H1 (cell line): ENCODE results near the gene FCAMR. TPM values are rescaled to one million over a fixed set of nuclear protein-coding genes. Genes with fewer than 3 reads are reported as not detected.

Experiments used
- CTCF ChIA-PET: fragments of 300-600 bp; sonication (Branson Sonifier 250); formaldehyde crosslinking; loops from one replicate; lab custom pipeline; 2021; ENCODE audit not compliant: partially characterized antibody; lab: Charles Lee
- POLR2A ChIA-PET: fragments of 300-600 bp; sonication (Branson Sonifier 250); formaldehyde crosslinking; loops from one replicate; lab custom pipeline; 2021; ENCODE audit warnings: inconsistent platforms; ENCODE audit not compliant: partially characterized antibody; lab: Charles Lee
- DNase-seq, 2 experiments: peaks; one replicate each; pipeline versions ENCODE4 v3.0.0 to v3.0.0-alpha.2; 2010 to 2022; ENCODE audit warnings: low spot score in 2 of 2, low read depth in 1 of 2, mixed read lengths in 1 of 2
- FAIRE-seq: peaks from 2 replicates; lab custom pipeline; 2011; peaks lifted over from hg19 to GRCh38; lab: Jason Lieb, UNC
- H2AFZ ChIP-seq: 2 replicates; pipeline ENCODE4 v1.8.1; 2012; ENCODE audit warnings: low read length, inconsistent platforms
- H2AK5ac ChIP-seq: 2 replicates; pipeline ENCODE4 v1.6.1; 2013; ENCODE audit warnings: low read depth, low read length
- H2BK120ac ChIP-seq: replicated peaks from 2 replicates; pipeline ENCODE3; 2013; ENCODE audit warnings: low read depth, low read length, inconsistent platforms
- H2BK12ac ChIP-seq: 2 replicates; pipeline ENCODE4 v1.6.1; 2013; ENCODE audit warnings: low read depth, low read length
- H2BK15ac ChIP-seq: 2 replicates; pipeline ENCODE4 v1.6.1; 2013; ENCODE audit warnings: low read length
- H2BK20ac ChIP-seq: 2 replicates; pipeline ENCODE4 v1.6.1; 2013; ENCODE audit warnings: low read length
- H2BK5ac ChIP-seq: 2 replicates; pipeline ENCODE4 v1.6.1; 2013; ENCODE audit warnings: low read depth, low read length
- H3K14ac ChIP-seq: 2 replicates; pipeline ENCODE4 v1.6.1; 2013; ENCODE audit warnings: inconsistent platforms; ENCODE audit not compliant: insufficient read length
- H3K18ac ChIP-seq: 2 replicates; pipeline ENCODE4 v1.6.1; 2013; ENCODE audit warnings: low read length; ENCODE audit errors: extremely low read depth
- H3K23ac ChIP-seq: 2 replicates; pipeline ENCODE4 v1.6.1; 2013; ENCODE audit warnings: inconsistent platforms; ENCODE audit not compliant: insufficient read length
- H3K23me2 ChIP-seq: 2 replicates; pipeline ENCODE4 v1.6.1; 2013; ENCODE audit warnings: low read depth, low read length
- H3K27ac ChIP-seq: 2 replicates; pipeline ENCODE4 v1.6.1; 2011; ENCODE audit warnings: low read depth, low read length, inconsistent platforms
- H3K27me3 ChIP-seq, 4 experiments: replicated peaks in 1 of 4; 1 replicate in 1 of 4; 2 replicates in 3 of 4; pipeline versions ENCODE4 v1.6.1 to v1.8.1; 2011 to 2013; ENCODE audit warnings: low read length in 3 of 4, mild to moderate bottlenecking in 3 of 4, inconsistent platforms in 2 of 4, mixed read lengths in 2 of 4, moderate library complexity in 1 of 4; ENCODE audit not compliant: control insufficient read depth in 3 of 4, insufficient read depth in 3 of 4; ENCODE audit errors: extremely low read depth in 1 of 4
- H3K36me3 ChIP-seq, 4 experiments: 2 replicates each; pipeline versions ENCODE4 v1.6.1 to v1.8.1; 2011 to 2013; ENCODE audit warnings: mild to moderate bottlenecking in 4 of 4, low read length in 3 of 4, moderate library complexity in 2 of 4, control low read depth in 1 of 4, inconsistent platforms in 1 of 4; ENCODE audit not compliant: insufficient read depth in 4 of 4, control insufficient read depth in 2 of 4
- H3K4ac ChIP-seq: replicated peaks from 2 replicates; pipeline ENCODE3; 2013; ENCODE audit warnings: low read length, low read depth, mixed read lengths, inconsistent platforms; ENCODE audit not compliant: insufficient read length
- H3K4me1 ChIP-seq, 4 experiments: replicated peaks in 1 of 4; 1 replicate in 1 of 4; 2 replicates in 3 of 4; pipeline versions ENCODE4 v1.6.1 to v1.8.1; 2011 to 2013; ENCODE audit warnings: low read length in 3 of 4, inconsistent platforms in 2 of 4, mixed read lengths in 1 of 4; ENCODE audit not compliant: insufficient read depth in 4 of 4, control insufficient read depth in 3 of 4
- H3K4me2 ChIP-seq, 2 experiments: 2 replicates each; pipeline versions ENCODE4 v1.6.1 to v1.8.1; 2011 to 2013; ENCODE audit warnings: low read depth in 2 of 2, low read length in 2 of 2, control low read depth in 1 of 2, inconsistent platforms in 1 of 2, mild to moderate bottlenecking in 1 of 2; ENCODE audit not compliant: insufficient read depth in 1 of 2
- H3K4me3 ChIP-seq, 4 experiments: fragments of 200-600, 300-600 bp in 1 of 4; sonication (generic), shearing (Covaris generic), sonication (Bioruptor Twin) in 1 of 4; 2 replicates each; pipeline versions ENCODE4 v1.5.1 to v1.8.1; 2011 to 2016; ENCODE audit warnings: low read length in 4 of 4, low read depth in 3 of 4, control low read depth in 2 of 4, inconsistent platforms in 2 of 4, mild to moderate bottlenecking in 2 of 4, mixed read lengths in 1 of 4, moderate library complexity in 1 of 4; ENCODE audit not compliant: insufficient read depth in 2 of 4; ENCODE audit errors: extremely low read depth in 1 of 4
- H3K56ac ChIP-seq: replicated peaks from 2 replicates; pipeline ENCODE3; 2013; ENCODE audit warnings: low read depth, mild to moderate bottlenecking, mixed read lengths, low read length, inconsistent platforms; ENCODE audit not compliant: insufficient read length
- H3K79me1 ChIP-seq: 2 replicates; pipeline ENCODE4 v1.6.1; 2013; ENCODE audit warnings: low read depth, low read length, control low read depth
- H3K79me2 ChIP-seq, 2 experiments: 2 replicates each; pipeline versions ENCODE4 v1.6.1 to v1.8.1; 2012 to 2013; ENCODE audit warnings: low read length in 2 of 2, mild to moderate bottlenecking in 2 of 2, inconsistent platforms in 1 of 2; ENCODE audit not compliant: insufficient read depth in 2 of 2, control insufficient read depth in 1 of 2
- H3K9ac ChIP-seq, 4 experiments: replicated peaks in 1 of 4; 1 replicate in 1 of 4; 2 replicates in 3 of 4; pipeline versions ENCODE4 v1.6.1 to v1.8.1; 2011 to 2013; ENCODE audit warnings: low read depth in 3 of 4, low read length in 3 of 4, control low read depth in 2 of 4, mild to moderate bottlenecking in 2 of 4, moderate library complexity in 2 of 4, inconsistent platforms in 1 of 4; ENCODE audit errors: extremely low read depth in 1 of 4
- H3K9me3 ChIP-seq, 2 experiments: 2 replicates each; pipeline versions ENCODE4 v1.6.1 to v1.8.1; 2012 to 2013; ENCODE audit warnings: mild to moderate bottlenecking in 2 of 2, moderate library complexity in 2 of 2, control low read depth in 1 of 2, inconsistent platforms in 1 of 2, low read depth in 1 of 2, low read length in 1 of 2, mixed read lengths in 1 of 2; ENCODE audit not compliant: insufficient read depth in 2 of 2
- H4K20me1 ChIP-seq, 2 experiments: replicated peaks in 1 of 2; 2 replicates each; pipeline versions ENCODE3 to v1.8.1; 2011 to 2013; ENCODE audit warnings: inconsistent platforms in 2 of 2, low read length in 2 of 2, mild to moderate bottlenecking in 1 of 2; ENCODE audit not compliant: insufficient read depth in 2 of 2, control insufficient read depth in 1 of 2
- H4K5ac ChIP-seq: 2 replicates; pipeline ENCODE4 v1.6.1; 2013; ENCODE audit warnings: low read length, low read depth, mixed read lengths, inconsistent platforms; ENCODE audit not compliant: insufficient read length
- H4K8ac ChIP-seq: 2 replicates; pipeline ENCODE4 v1.8.0; 2013; ENCODE audit warnings: mild to moderate bottlenecking, moderate library complexity, low read length, inconsistent platforms; ENCODE audit not compliant: insufficient read depth; ENCODE audit errors: extremely low read depth
- H4K91ac ChIP-seq: replicated peaks from 2 replicates; pipeline ENCODE3; 2013; ENCODE audit warnings: low read length, mixed read lengths, inconsistent platforms; ENCODE audit not compliant: insufficient read length
- ASH2L ChIP-seq: fragments of 200-600, 300-600 bp; sonication (generic); IDR thresholded peaks from one replicate; pipeline ENCODE4 v1.7.1; 2017; ENCODE audit warnings: low read length
- CHD1 ChIP-seq: IDR thresholded peaks from 2 replicates; pipeline ENCODE4 v1.6.1; 2012; ENCODE audit warnings: low read depth, low read length, improper control_type of control experiment
- EGR1 ChIP-seq: IDR thresholded peaks from 2 replicates; pipeline ENCODE4 v1.6.1; 2011; ENCODE audit warnings: low read depth, low read length, borderline replicate concordance
- FOSL1 ChIP-seq: IDR thresholded peaks from 2 replicates; pipeline ENCODE4 v1.6.1; 2011; ENCODE audit warnings: mild to moderate bottlenecking, low read depth, low read length, moderate library complexity; ENCODE audit not compliant: insufficient read depth
- WGBS, 2 experiments: shearing (Covaris generic) in 1 of 2; methylation state at CpG; one replicate each; pipeline versions ENCODE4 v1.1.6 to v1.1.7; 2013 to 2015; ENCODE audit warnings: low lambda C conversion rate in 2 of 2, mixed read lengths in 2 of 2, inconsistent platforms in 1 of 2, low coverage in 1 of 2, missing lambda C conversion rate in 1 of 2; ENCODE audit not compliant: insufficient replicate concordance in 2 of 2, insufficient coverage in 1 of 2, insufficient read length in 1 of 2; ENCODE audit errors: extremely low coverage in 1 of 2, missing lambda C conversion rate in 1 of 2; 5-methylcytosine and 5-hydroxymethylcytosine counted together
- polyA plus RNA-seq, 7 experiments: library from polyadenylated mRNA; depleted of rRNA in 3 of 7; stranded (reverse) in 5 of 7; unstranded in 2 of 7; fragments of >200 nt in 5 of 7; fragments of 200-250 nt in 2 of 7; gene quantifications; 1 replicate in 5 of 7; 2 replicates in 1 of 7; 4 replicates in 1 of 7; pipeline versions ENCODE4 v1.2.1 to v1.2.3, GENCODE V29; 2011 to 2013; ENCODE audit warnings: missing spikeins in 2 of 7, mixed read lengths in 2 of 7
- total RNA-seq: library from RNA; stranded (reverse); fragmentation: NEBNext Ultra II Directional; extraction: Animal tissue kit (Norgen Biotek cat#: 25700); gene quantifications from 2 replicates; pipeline ENCODE4 v1.2.1, GENCODE V29; 2021
- TF ChIP-seq, protein P1 (sequence below), 3 experiments: IDR thresholded peaks; 1 replicate in 2 of 3; 2 replicates in 1 of 3; pipeline versions ENCODE4 v1.5.1 to v1.6.1; 2011; ENCODE audit warnings: low read length in 3 of 3, mild to moderate bottlenecking in 3 of 3, inconsistent platforms in 2 of 3, low read depth in 1 of 3, moderate library complexity in 1 of 3; ENCODE audit not compliant: insufficient read depth in 1 of 3; ENCODE audit errors: control extremely low read depth in 1 of 3

FCAMR gene
- total and polyA plus RNA-seq, 2 of the 8 experiments (the other 6 are each of a cell fraction or from before 2014, with no cell fraction given): not detected

DNA sequence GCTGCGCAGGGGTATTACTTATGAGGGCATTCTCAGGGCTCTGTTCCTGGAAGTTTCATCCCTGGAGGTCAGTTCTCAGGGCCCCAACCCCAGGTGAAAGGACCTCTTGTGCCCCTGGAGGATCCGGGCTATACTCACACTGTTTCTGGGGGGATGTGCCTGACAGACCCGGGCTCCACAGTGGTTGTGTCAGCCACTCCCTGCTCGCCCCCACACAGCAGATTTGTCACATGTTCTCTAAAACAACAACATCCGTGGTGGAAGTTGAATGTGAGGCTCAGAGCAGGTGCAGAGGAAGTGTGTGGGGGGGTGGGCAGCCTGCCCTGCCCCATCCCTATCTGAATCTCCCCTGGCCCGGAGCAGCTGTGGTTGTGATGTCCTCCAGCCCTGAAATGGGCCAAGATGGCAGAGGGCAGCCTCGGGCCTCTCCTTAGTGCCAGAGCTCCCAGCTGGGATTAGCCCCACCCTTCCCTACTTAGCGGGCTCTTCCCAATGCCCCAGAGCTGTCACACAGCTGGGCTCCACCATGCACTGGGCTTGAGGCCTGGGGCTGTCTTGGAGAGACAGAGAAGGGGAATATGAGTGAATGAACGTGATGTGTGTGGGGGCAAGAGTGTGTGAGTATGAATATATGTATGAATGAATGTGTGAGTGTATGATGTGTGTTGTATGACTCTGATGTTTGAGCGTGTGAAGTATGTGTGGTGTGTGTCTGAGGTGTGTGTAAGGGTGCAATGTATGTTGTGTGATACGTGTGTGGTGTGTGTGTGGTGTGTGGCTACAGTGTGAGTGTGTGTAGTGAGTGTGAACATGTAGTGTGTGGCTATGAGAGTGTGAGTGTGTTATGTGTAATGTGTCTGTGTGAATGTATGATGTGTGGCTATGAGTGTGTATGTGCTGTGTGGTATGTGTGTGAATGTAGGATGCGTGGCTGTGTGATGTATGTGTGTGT, 47.0 kb downstream of the FCAMR start:
- no peak overlapping the region for H3K18ac ChIP-seq
- no peak for FAIRE-seq
- no peak overlapping the region for H3K4me3 ChIP-seq
- peaks cover 0 to 5% (median 0%) of the 10 kb centered on the region in 4 experiments; a peak in 1 of 8 replicates for H3K36me3 ChIP-seq
- TF ChIP-seq EGR1 (no peak), FOSL1 (no peak), CHD1 (no peak), ASH2L (no peak)
- TF ChIP-seq, protein P1, sequence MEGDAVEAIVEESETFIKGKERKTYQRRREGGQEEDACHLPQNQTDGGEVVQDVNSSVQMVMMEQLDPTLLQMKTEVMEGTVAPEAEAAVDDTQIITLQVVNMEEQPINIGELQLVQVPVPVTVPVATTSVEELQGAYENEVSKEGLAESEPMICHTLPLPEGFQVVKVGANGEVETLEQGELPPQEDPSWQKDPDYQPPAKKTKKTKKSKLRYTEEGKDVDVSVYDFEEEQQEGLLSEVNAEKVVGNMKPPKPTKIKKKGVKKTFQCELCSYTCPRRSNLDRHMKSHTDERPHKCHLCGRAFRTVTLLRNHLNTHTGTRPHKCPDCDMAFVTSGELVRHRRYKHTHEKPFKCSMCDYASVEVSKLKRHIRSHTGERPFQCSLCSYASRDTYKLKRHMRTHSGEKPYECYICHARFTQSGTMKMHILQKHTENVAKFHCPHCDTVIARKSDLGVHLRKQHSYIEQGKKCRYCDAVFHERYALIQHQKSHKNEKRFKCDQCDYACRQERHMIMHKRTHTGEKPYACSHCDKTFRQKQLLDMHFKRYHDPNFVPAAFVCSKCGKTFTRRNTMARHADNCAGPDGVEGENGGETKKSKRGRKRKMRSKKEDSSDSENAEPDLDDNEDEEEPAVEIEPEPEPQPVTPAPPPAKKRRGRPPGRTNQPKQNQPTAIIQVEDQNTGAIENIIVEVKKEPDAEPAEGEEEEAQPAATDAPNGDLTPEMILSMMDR (IDR thresholded peaks at IDR 0.05; ENCODE audit: control extremely low read depth in 1 of 3, insufficient read depth in 1 of 3, low read depth in 1 of 3, low read length in 3 of 3): no peak
- no peak overlapping the region for H4K5ac ChIP-seq
- no peak overlapping the region for H2AFZ ChIP-seq
- H2BK5ac ChIP-seq: peak overlapping the region; percentile 11; the same call in 1 of the 2 replicates
- ChIA-PET POLR2A (no interaction called here), CTCF (interaction anchor here (0.6 to 12.9 kb wide), 11 partner anchors 6 to 1465 kb away, joined by 3 to 180 read pairs (median 6); partner anchors contain the start of gene IL20)
- H3K27ac ChIP-seq: no peak overlapping the region
- no peak overlapping the region for H2BK120ac ChIP-seq
- H3K56ac ChIP-seq: peak overlapping the region; percentile 88
- H3K27me3 ChIP-seq: peaks cover 0 to 2% (median 0%) of the 10 kb centered on the region in 4 experiments; a peak in 1 of 7 replicates
- peak overlapping the region; percentile 72 for H4K91ac ChIP-seq
- H3K4me2 ChIP-seq: no peak overlapping the region; a peak in 1 of 4 replicates
- no peaks in the 10 kb centered on the region for H3K4me1 ChIP-seq
- peak overlapping the region; percentile 90 for H2BK15ac ChIP-seq
- H3K9ac ChIP-seq: no peak overlapping the region
- H4K8ac ChIP-seq: no peak overlapping the region
- peaks cover 12% of the 10 kb centered on the region for H3K23me2 ChIP-seq
- H2AK5ac ChIP-seq: peak overlapping the region; percentile 91
- H2BK20ac ChIP-seq: 0 out of 2 replicates have a peak overlapping the region, but pooled peaks have one; percentile 52
- 0 out of 2 replicates have a peak, but pooled peaks cover 2% of the 10 kb centered on the region for H3K79me1 ChIP-seq
- no peak overlapping the region for H3K14ac ChIP-seq
- H2BK12ac ChIP-seq: peak overlapping the region; percentile 53
- H3K9me3 ChIP-seq: no peaks in the 10 kb centered on the region; a peak in 1 of 4 replicates
- no peak for DNase-seq
- H4K20me1 ChIP-seq: peaks cover 0 to 11% of the 10 kb centered on the region in 2 experiments
- H3K79me2 ChIP-seq: no peaks in the 10 kb centered on the region
- H3K23ac ChIP-seq: no peak overlapping the region
- 89 to 100% methylated on average over 1 to 12 of the region's 12 CpGs for WGBS, 2 experiments
- no peak overlapping the region for H3K4ac ChIP-seq
